ENCODE results near the gene SPTBN5.

DNA sequence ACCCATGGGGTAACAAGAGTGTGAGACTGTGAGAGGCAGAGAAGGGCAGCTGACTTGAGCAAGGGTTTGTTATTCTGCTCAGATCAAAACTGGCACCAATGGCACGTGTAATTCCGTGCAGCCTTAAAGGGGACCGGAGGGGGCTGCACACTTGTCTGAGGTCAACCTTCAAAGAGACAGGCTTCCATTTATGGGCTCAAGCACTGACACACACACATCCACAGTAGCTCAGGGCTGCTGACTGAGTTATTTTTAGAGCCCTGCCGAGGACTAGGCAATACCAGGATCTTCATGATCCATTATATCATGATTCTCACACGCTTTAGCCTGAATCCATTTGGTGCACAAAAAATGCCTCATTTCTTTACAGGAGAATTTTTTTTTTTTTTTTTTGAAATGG is 20.6 kb upstream of the SPTBN5 start:
- TF ChIP-seq EZH2phosphoT487 (IDR thresholded peaks at IDR 0.05; ENCODE audit: borderline replicate concordance) = no peak
- TF ChIP-seq, protein P1, sequence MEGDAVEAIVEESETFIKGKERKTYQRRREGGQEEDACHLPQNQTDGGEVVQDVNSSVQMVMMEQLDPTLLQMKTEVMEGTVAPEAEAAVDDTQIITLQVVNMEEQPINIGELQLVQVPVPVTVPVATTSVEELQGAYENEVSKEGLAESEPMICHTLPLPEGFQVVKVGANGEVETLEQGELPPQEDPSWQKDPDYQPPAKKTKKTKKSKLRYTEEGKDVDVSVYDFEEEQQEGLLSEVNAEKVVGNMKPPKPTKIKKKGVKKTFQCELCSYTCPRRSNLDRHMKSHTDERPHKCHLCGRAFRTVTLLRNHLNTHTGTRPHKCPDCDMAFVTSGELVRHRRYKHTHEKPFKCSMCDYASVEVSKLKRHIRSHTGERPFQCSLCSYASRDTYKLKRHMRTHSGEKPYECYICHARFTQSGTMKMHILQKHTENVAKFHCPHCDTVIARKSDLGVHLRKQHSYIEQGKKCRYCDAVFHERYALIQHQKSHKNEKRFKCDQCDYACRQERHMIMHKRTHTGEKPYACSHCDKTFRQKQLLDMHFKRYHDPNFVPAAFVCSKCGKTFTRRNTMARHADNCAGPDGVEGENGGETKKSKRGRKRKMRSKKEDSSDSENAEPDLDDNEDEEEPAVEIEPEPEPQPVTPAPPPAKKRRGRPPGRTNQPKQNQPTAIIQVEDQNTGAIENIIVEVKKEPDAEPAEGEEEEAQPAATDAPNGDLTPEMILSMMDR (conservative IDR thresholded peaks at IDR 0.05; ENCODE audit: low read length) = no peak

Measured in Loucy (cell line).